K562 (cell line): ENCODE results near the gene ARPC4. TPM values are rescaled to one million over a fixed set of nuclear protein-coding genes. Genes with fewer than 3 reads are reported as not detected.

ENCODE experiments used
- ATAC-seq: fragments of 200-7000 bp; cut with Tn5 transposase; 3 replicates; pipeline ENCODE4 v1.9.1; 2020; ENCODE audit warnings: moderate library complexity
- BruUV-seq: library from RNA; stranded (reverse); fragments of 400-500 nt; replicated peaks from 2 replicates; lab custom pipeline; 2021; lab: Mats Ljungman, UMichigan
- CTCF ChIA-PET: fragments of 300-600 bp; formaldehyde crosslinking; extraction: SDS; loops from one replicate; lab custom pipeline; 2021; ENCODE audit warnings: low intra/inter-chr PET ratio; lab: Yijun Ruan, JAX
- POLR2A ChIA-PET: fragments of 300-600, 350-650 bp; sonication (Branson Sonifier 250); formaldehyde crosslinking; extraction: SDS; loops from one replicate; lab custom pipeline; 2021; ENCODE audit warnings: antibody characterized with exemption, inconsistent platforms; lab: Yijun Ruan, JAX
- DNase-seq, 4 experiments: peaks; one replicate each; pipeline versions ENCODE4 v3.0.0 to v3.0.0-alpha.2; 2011 to 2018; ENCODE audit warnings: low spot score in 3 of 4, mixed read lengths in 3 of 4; ENCODE audit errors: extremely low read depth in 1 of 4
- FAIRE-seq: peaks from 2 replicates; lab custom pipeline; 2011; peaks lifted over from hg19 to GRCh38; lab: Jason Lieb, UNC
- H2AFZ ChIP-seq: 2 replicates; pipeline ENCODE4 v1.6.0; 2011; ENCODE audit warnings: low read depth, low read length, control low read depth, inconsistent platforms
- H3K27ac ChIP-seq: fragments of 200-600 bp; 3 replicates; pipeline ENCODE4 v1.8.0; 2011; ENCODE audit warnings: low read depth, mild to moderate bottlenecking, control low read depth, inconsistent platforms, low read length, moderate library complexity, mixed read lengths; ENCODE audit errors: extremely low read depth
- H3K27me3 ChIP-seq, 2 experiments: fragments of 300-600 bp in 1 of 2; 2 replicates in 1 of 2; 3 replicates in 1 of 2; pipeline versions ENCODE4 v1.6.0 to v1.8.0; 2011; ENCODE audit warnings: inconsistent platforms in 2 of 2, low read length in 2 of 2, mild to moderate bottlenecking in 1 of 2, mixed read lengths in 1 of 2, moderate library complexity in 1 of 2; ENCODE audit not compliant: control insufficient read depth in 2 of 2, insufficient read depth in 2 of 2
- H3K36me3 ChIP-seq: fragments of 300-600 bp; 3 replicates; pipeline ENCODE4 v1.8.0; 2011; ENCODE audit warnings: mild to moderate bottlenecking, low read length, inconsistent platforms; ENCODE audit not compliant: control insufficient read depth, insufficient read depth
- H3K4me1 ChIP-seq, 2 experiments: fragments of 200-600 bp in 1 of 2; replicated peaks in 1 of 2; 2 replicates in 1 of 2; 3 replicates in 1 of 2; pipeline versions ENCODE4 v1.5.1 to v1.8.0; 2011; ENCODE audit warnings: inconsistent platforms in 2 of 2, low read length in 2 of 2, mild to moderate bottlenecking in 1 of 2, mixed read lengths in 1 of 2, moderate library complexity in 1 of 2; ENCODE audit not compliant: control insufficient read depth in 2 of 2, insufficient read depth in 2 of 2
- H3K4me2 ChIP-seq: 2 replicates; pipeline ENCODE4 v1.6.1; 2011; ENCODE audit warnings: low read length, control low read depth, inconsistent platforms, mixed read lengths; ENCODE audit not compliant: insufficient read depth
- H3K4me3 ChIP-seq: fragments of 200-600 bp; sonication (generic), shearing (Covaris generic); 2 replicates; pipeline ENCODE4 v1.5.1; 2016; ENCODE audit warnings: control low read depth, inconsistent platforms
- H3K79me2 ChIP-seq: fragments of 200-600 bp; 3 replicates; pipeline ENCODE4 v1.8.0; 2011; ENCODE audit warnings: low read length, inconsistent platforms; ENCODE audit not compliant: control insufficient read depth, insufficient read depth
- H3K9ac ChIP-seq, 2 experiments: 2 replicates each; pipeline versions ENCODE4 v1.6.0 to v1.6.1; 2011; ENCODE audit warnings: low read depth in 2 of 2, low read length in 2 of 2, control low read depth in 1 of 2, inconsistent platforms in 1 of 2, mild to moderate bottlenecking in 1 of 2, mixed read lengths in 1 of 2; ENCODE audit not compliant: insufficient read depth in 1 of 2
- H3K9me1 ChIP-seq: one replicate; pipeline ENCODE4 v1.6.0; 2011; ENCODE audit warnings: inconsistent platforms, mild to moderate bottlenecking, low read length, moderate library complexity; ENCODE audit not compliant: control insufficient read depth, insufficient read depth
- H3K9me3 ChIP-seq: replicated peaks from 2 replicates; pipeline ENCODE4 v1.5.1; 2011; ENCODE audit warnings: low read depth, low read length, inconsistent platforms; ENCODE audit not compliant: control insufficient read depth, insufficient read depth
- H4K20me1 ChIP-seq: replicated peaks from 2 replicates; pipeline ENCODE4 v1.6.1; 2011; ENCODE audit warnings: low read length, inconsistent platforms, mixed read lengths; ENCODE audit not compliant: control insufficient read depth, insufficient read depth
- ARID4B ChIP-seq: sonication (generic); formaldehyde crosslinking; IDR thresholded peaks from 2 replicates; pipeline ENCODE4 v1.8.0; 2022; ENCODE audit warnings: mild to moderate bottlenecking, missing genetic modification reagents
- DPF2 ChIP-seq: fragments of 450-650 bp; IDR thresholded peaks from 2 replicates; pipeline ENCODE4 v1.6.1; 2016
- E2F3 ChIP-seq: fragments of 250-450 bp; sonication (Bioruptor Pico); IDR thresholded peaks from 2 replicates; pipeline ENCODE4 v1.4.0; 2020; ENCODE audit warnings: mild to moderate bottlenecking
- GTF2B ChIP-seq: IDR thresholded peaks from 2 replicates; pipeline ENCODE4 v1.6.1; 2011; ENCODE audit not compliant: insufficient read length; ENCODE audit errors: extremely low read depth
- HINFP ChIP-seq: fragments of 450-650 bp; conservative IDR thresholded peaks from 2 replicates; pipeline ENCODE4 v1.6.1; 2016; ENCODE audit warnings: missing genetic modification characterization, low read depth, mild to moderate bottlenecking, control low read depth, missing compliant biosample characterization
- MAFF ChIP-seq: IDR thresholded peaks from 2 replicates; pipeline ENCODE4 v1.6.1; 2012; ENCODE audit warnings: low read length, improper control_type of control experiment
- NCOA4 ChIP-seq: fragments of 450-650 bp; IDR thresholded peaks from 2 replicates; pipeline ENCODE4 v1.6.1; 2018; ENCODE audit warnings: mild to moderate bottlenecking; ENCODE audit not compliant: partially characterized antibody
- POLR3G ChIP-seq: IDR thresholded peaks from 2 replicates; pipeline ENCODE4 v1.6.1; 2011; ENCODE audit not compliant: insufficient read length, insufficient replicate concordance; ENCODE audit errors: extremely low read depth
- WGBS: fragments of 100-300 bp; shearing (Covaris generic); methylation state at CpG from one replicate; pipeline ENCODE4 v1.1.6; 2016; ENCODE audit warnings: low coverage, mixed read lengths; ENCODE audit not compliant: insufficient coverage; ENCODE audit errors: missing lambda C conversion rate; 5-methylcytosine and 5-hydroxymethylcytosine counted together
- in situ Hi-C: fragments of 300-500 bp; cut with MboI; formaldehyde crosslinking; loops from 4 replicates; pipeline ENCODE4 v1.15.0; 2018; ENCODE audit warnings: inconsistent platforms, mixed read lengths
- intact Hi-C: fragments of 100-400 bp; cut with micrococcal nuclease; formaldehyde crosslinking; loops from 2 replicates; pipeline ENCODE4 v1.14.2; 2022
- polyA plus RNA-seq, 8 experiments: library from polyadenylated mRNA; depleted of rRNA in 4 of 8; stranded (reverse) in 5 of 8; unstranded in 3 of 8; fragments of >200 nt; fragmentation: Nextera tagmentation in 2 of 8; fragmentation: Illumina TruSeq in 1 of 8; extraction: Ambion mirVana in 2 of 8; extraction: Trizol in 1 of 8; gene quantifications; 2 replicates each; pipeline versions ENCODE4 v1.2.1 to v1.2.3, GENCODE V29; 2011 to 2014; ENCODE audit warnings: inconsistent platforms in 1 of 8, missing spikeins in 1 of 8
- total RNA-seq, 7 experiments: library from RNA; depleted of rRNA in 6 of 7; stranded (reverse); fragments of >200 nt in 6 of 7; fragmentation: Illumina TruSeq in 2 of 7; extraction: Trizol in 2 of 7; gene quantifications; 2 replicates each; pipeline versions ENCODE4 v1.2.1 to v1.2.3, GENCODE V29; 2011 to 2021; ENCODE audit warnings: low replicate concordance in 1 of 7

Gene ARPC4
- total and polyA plus RNA-seq, 9 of the 15 experiments (the other 6 are each of a cell fraction or from before 2014, with no cell fraction given): 20.1 to 153 (median 119) TPM

- no peak for TF ChIP-seq HINFP (tag)
- TF ChIP-seq, all 486 proteins: peak for 0
These were observed 53.3 kb downstream of the ARPC4 start (continued) for GRCh38 chr3:9846231-9846630.

GRCh38 chr3:9846931-9847488 is 54.1 kb downstream of the ARPC4 start:
- Histone ChIP-seq H2AFZ (no peak overlapping the region), H3K79me2 (peaks cover 15% of the 10 kb centered on the region), H3K9me1 (no peaks in the 10 kb centered on the region), H3K9me3 (no peaks in the 10 kb centered on the region), H3K9ac (peak overlapping the region in 1 of 2 experiments; percentile 39; a peak in 1 of 4 replicates), H3K4me3 (no peak overlapping the region), H3K27me3 (no peaks in the 10 kb centered on the region), H3K27ac (no peak overlapping the region), H4K20me1 (no peaks in the 10 kb centered on the region), H3K4me1 (peaks cover 7 to 22% of the 10 kb centered on the region in 2 experiments; a peak in 2 of 5 replicates), H3K36me3 (peaks cover 6% of the 10 kb centered on the region; the same call in 2 of the 3 replicates), H3K4me2 (no peak overlapping the region)
- POLR2A ChIA-PET: interaction anchor here (0.5 to 1.2 kb wide), 2 partner anchors 9 to 65 kb away, joined by 3 read pairs; no protein-coding TSS in a partner anchor
- FAIRE-seq (no peak), DNase-seq (no peak), ATAC-seq (no peak)
- TF ChIP-seq POLR3G (no peak), NCOA4 (no peak), E2F3 (CRISPR knock-in tag) (no peak), MAFF (no peak), GTF2B (no peak), ARID4B (CRISPR knock-in tag) (no peak), DPF2 (no peak)
- WGBS: 76% methylated on average over 6 of the region's 6 CpGs
- BruUV-seq: no TSS peak
- in situ Hi-C loops (loop anchor here (25.0 kb wide), 1 partner anchor 890 kb away; no protein-coding TSS in a partner anchor), intact Hi-C loops (loop anchor here (10.0 kb wide), 1 partner anchor 178 kb away; the partner anchor contains the start of gene FANCD2)
- CTCF ChIA-PET: no interaction called here
